ENCODE data around the gene ARL5C.
"Not testable (repeated sequence)": the region's sequence is repeated elsewhere in the genome, so short reads cannot be mapped to it uniquely, and the experiment has no call there.

ARL5C gene

DNA sequence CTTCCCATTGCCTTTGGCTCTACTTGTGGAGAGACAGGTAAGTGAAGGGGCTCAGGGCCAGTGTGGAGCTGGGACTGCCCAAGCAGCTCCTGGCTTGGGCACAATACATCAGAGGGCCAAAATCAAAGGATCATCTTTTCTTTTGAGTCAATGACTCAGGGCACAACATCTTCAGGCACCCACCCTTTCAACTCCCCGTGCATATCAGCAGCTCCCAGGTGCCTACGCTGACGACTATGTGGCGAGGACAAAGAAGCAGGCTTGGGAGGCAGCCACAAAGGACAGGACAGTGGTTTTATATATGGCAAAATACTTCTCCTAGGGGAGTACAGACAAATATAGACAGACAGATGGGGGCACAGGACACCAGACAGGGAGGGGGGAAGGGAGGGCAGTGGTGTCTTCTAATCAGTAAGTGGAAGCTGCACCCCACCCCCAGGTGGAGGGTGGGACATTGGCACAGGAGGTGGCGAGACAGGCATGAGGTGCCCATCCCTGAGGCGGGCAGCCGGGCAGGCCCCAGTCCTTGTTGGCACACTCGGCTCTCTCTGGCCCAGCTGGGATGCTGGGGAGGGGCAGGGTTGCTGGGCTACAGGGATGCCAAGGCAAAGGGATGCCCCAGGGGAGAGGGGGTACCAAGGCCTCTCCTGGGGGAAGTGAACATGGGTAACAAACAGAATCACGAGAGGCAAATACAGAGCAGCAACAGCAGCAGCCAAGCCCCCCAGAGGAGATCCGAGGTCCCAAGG, 7.7 kb upstream of the ARL5C start:
- no peak overlapping the region for H3K4me3 ChIP-seq (ENCODE audit: low read depth in 1 of 2, low read length in 2 of 2)
- no peak overlapping the region for H3K9ac ChIP-seq (ENCODE audit: low read length)
- no peak overlapping the region for H3K27ac ChIP-seq (ENCODE audit: low read depth, low read length)
- peaks cover 4% of the 10 kb centered on the region for H3K36me3 ChIP-seq (ENCODE audit: insufficient read depth, low read length)
- no peaks in the 10 kb centered on the region for H3K9me3 ChIP-seq (ENCODE audit: low read length)
- no peaks in the 10 kb centered on the region for H3K27me3 ChIP-seq (ENCODE audit: control insufficient read depth in 1 of 2, insufficient read depth in 2 of 2, low read length in 2 of 2)
- no peaks in the 10 kb centered on the region for H3K4me1 ChIP-seq (ENCODE audit: insufficient read depth, low read length)

GRCh38 chr17:39173080-39173479, 7.1 kb upstream of the ARL5C start:
- no peak overlapping the region for H3K27ac ChIP-seq (ENCODE audit: low read depth, low read length)
- no peak overlapping the region for H3K9ac ChIP-seq (ENCODE audit: low read length)
- no peaks in the 10 kb centered on the region for H3K4me1 ChIP-seq (ENCODE audit: insufficient read depth, low read length)
- H3K4me3 ChIP-seq (ENCODE audit: low read depth in 1 of 2, low read length in 2 of 2): no peak overlapping the region
- H3K9me3 ChIP-seq (ENCODE audit: low read length): no peaks in the 10 kb centered on the region
- no peaks in the 10 kb centered on the region for H3K27me3 ChIP-seq (ENCODE audit: control insufficient read depth in 1 of 2, insufficient read depth in 2 of 2, low read length in 2 of 2)
- peaks cover 4% of the 10 kb centered on the region for H3K36me3 ChIP-seq (ENCODE audit: insufficient read depth, low read length)

DNA sequence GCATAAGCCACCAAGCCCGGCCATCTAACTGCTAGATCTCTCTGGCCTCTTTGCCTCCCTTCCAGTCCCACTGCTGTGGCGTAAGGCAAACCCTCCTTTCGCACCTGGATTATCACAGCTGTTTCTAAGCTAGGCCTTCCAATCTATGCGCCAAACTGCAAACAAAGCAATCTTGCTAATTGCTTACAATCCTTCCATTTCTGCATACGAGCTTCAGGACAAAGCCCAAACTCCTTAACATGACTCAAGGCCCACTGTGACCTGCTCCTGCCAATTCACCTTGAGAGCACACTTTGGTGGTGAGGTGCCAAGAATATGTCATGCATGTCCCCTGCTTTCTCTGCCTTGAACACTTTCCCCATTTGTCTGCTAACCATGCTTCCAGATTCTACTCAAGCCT, 6.0 kb upstream of the ARL5C start:
- no peak overlapping the region for H3K4me3 ChIP-seq (ENCODE audit: low read depth in 1 of 2, low read length in 2 of 2)
- H3K9me3 ChIP-seq (ENCODE audit: low read length): no peaks in the 10 kb centered on the region
- H3K27me3 ChIP-seq (ENCODE audit: control insufficient read depth in 1 of 2, insufficient read depth in 2 of 2, low read length in 2 of 2): no peaks in the 10 kb centered on the region
- H3K9ac ChIP-seq (ENCODE audit: low read length): no peak overlapping the region
- peaks cover 3% of the 10 kb centered on the region for H3K4me1 ChIP-seq (ENCODE audit: insufficient read depth, low read length)
- no peak overlapping the region for H3K27ac ChIP-seq (ENCODE audit: low read depth, low read length)
- H3K36me3 ChIP-seq (ENCODE audit: insufficient read depth, low read length): peaks cover 4% of the 10 kb centered on the region

DNA sequence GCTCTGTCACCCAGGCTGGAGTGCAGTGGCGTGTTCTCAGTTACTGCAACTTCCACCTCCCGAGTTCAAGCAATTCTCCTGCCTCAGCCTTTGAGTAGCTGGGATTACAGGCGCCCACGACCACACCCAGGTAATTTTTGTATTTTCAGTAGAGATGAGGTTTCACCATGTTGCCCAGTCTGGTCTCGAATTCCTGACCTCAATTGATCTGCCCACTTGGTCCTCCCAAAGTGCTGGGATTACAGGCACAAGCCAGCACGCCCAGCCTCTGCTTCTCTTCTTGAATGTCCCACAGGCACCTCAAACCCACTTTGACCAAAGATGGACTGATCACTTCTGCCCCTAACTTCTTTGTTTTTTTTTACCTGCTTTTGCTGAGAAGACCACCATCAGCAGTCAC, 4.6 kb upstream of the ARL5C start:
- Histone ChIP-seq H3K9ac (ENCODE audit: low read length) (no peak overlapping the region), H3K27me3 (ENCODE audit: control insufficient read depth in 1 of 2, insufficient read depth in 2 of 2, low read length in 2 of 2) (no peaks in the 10 kb centered on the region), H3K4me3 (ENCODE audit: low read depth in 1 of 2, low read length in 2 of 2) (no peak overlapping the region), H3K36me3 (ENCODE audit: insufficient read depth, low read length) (no peaks in the 10 kb centered on the region), H3K27ac (ENCODE audit: low read depth, low read length) (no peak overlapping the region), H3K9me3 (ENCODE audit: low read length) (no peaks in the 10 kb centered on the region), H3K4me1 (ENCODE audit: insufficient read depth, low read length) (peaks cover 5% of the 10 kb centered on the region)

GRCh38 chr17:39170109-39170508, 4.1 kb upstream of the ARL5C start:
- H3K9me3 ChIP-seq (ENCODE audit: low read length): no peaks in the 10 kb centered on the region
- no peaks in the 10 kb centered on the region for H3K36me3 ChIP-seq (ENCODE audit: insufficient read depth, low read length)
- no peak overlapping the region for H3K9ac ChIP-seq (ENCODE audit: low read length)
- H3K27ac ChIP-seq (ENCODE audit: low read depth, low read length): no peak overlapping the region
- peaks cover 5% of the 10 kb centered on the region for H3K4me1 ChIP-seq (ENCODE audit: insufficient read depth, low read length)
- no peaks in the 10 kb centered on the region for H3K27me3 ChIP-seq (ENCODE audit: control insufficient read depth in 1 of 2, insufficient read depth in 2 of 2, low read length in 2 of 2)
- no peak overlapping the region for H3K4me3 ChIP-seq (ENCODE audit: low read depth in 1 of 2, low read length in 2 of 2)

DNA sequence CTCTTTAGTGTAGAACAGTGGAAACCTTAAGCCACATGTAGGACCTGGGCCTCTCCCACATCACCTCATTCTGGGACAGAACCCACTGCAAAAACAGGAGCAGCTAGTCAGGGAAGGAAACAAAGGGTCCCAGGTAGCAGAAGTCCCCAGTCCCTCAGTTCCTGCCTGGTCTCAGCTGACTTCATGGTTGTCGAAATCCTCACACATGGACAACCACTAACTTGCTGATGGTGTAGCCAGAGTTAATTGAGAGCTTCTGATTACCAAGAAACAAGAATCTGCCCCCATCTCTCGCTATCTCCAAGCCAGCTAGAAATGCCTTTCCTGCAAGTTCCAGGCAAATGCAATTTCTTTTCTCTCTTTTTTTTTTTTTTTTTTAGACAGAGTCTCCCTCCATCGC, 3.6 kb upstream of the ARL5C start:
- Histone ChIP-seq H3K36me3 (ENCODE audit: insufficient read depth, low read length) (no peaks in the 10 kb centered on the region), H3K4me1 (ENCODE audit: insufficient read depth, low read length) (peaks cover 5% of the 10 kb centered on the region), H3K9ac (ENCODE audit: low read length) (no peak overlapping the region), H3K27me3 (ENCODE audit: control insufficient read depth in 1 of 2, insufficient read depth in 2 of 2, low read length in 2 of 2) (no peaks in the 10 kb centered on the region), H3K27ac (ENCODE audit: low read depth, low read length) (no peak overlapping the region), H3K4me3 (ENCODE audit: low read depth in 1 of 2, low read length in 2 of 2) (no peak overlapping the region), H3K9me3 (ENCODE audit: low read length) (no peaks in the 10 kb centered on the region)

DNA sequence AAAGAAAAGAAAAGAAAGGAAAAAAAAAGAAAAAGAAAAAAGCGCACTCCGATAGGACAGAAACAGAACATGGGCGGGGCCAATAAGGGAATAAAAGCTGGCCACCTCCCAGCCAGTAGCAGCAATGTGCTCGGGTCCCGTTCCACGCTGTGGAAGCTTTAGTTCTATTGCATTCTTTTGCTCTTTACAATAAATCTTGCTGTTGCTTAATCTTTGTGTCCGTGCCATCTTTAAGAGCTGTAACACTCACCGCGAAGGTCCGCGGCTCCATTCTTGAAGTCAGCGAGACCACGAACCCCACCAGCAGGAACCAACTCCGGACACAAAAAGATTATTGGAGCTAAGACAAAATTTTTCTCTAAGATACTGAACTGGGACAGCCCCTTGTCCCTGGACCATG, 3.1 kb upstream of the ARL5C start:
- Histone ChIP-seq H3K9me3 (ENCODE audit: low read length) (no peaks in the 10 kb centered on the region), H3K9ac (ENCODE audit: low read length) (no peak overlapping the region), H3K27me3 (ENCODE audit: control insufficient read depth in 1 of 2, insufficient read depth in 2 of 2, low read length in 2 of 2) (no peaks in the 10 kb centered on the region), H3K36me3 (ENCODE audit: insufficient read depth, low read length) (no peaks in the 10 kb centered on the region), H3K4me3 (ENCODE audit: low read depth in 1 of 2, low read length in 2 of 2) (no peak overlapping the region), H3K27ac (ENCODE audit: low read depth, low read length) (no peak overlapping the region), H3K4me1 (ENCODE audit: insufficient read depth, low read length) (peaks cover 5% of the 10 kb centered on the region)

- not testable (repeated sequence) for H3K9ac ChIP-seq (ENCODE audit: low read length); H3K9me3 ChIP-seq (ENCODE audit: low read length); H3K36me3 ChIP-seq (ENCODE audit: insufficient read depth, low read length); H3K4me1 ChIP-seq (ENCODE audit: insufficient read depth, low read length); H3K4me3 ChIP-seq (ENCODE audit: low read depth in 1 of 2, low read length in 2 of 2); H3K27me3 ChIP-seq (ENCODE audit: control insufficient read depth in 1 of 2, insufficient read depth in 2 of 2, low read length in 2 of 2); H3K27ac ChIP-seq (ENCODE audit: low read depth, low read length)
Measured at GRCh38 chr17:39168503-39168902, 2.5 kb upstream of the ARL5C start.

DNA sequence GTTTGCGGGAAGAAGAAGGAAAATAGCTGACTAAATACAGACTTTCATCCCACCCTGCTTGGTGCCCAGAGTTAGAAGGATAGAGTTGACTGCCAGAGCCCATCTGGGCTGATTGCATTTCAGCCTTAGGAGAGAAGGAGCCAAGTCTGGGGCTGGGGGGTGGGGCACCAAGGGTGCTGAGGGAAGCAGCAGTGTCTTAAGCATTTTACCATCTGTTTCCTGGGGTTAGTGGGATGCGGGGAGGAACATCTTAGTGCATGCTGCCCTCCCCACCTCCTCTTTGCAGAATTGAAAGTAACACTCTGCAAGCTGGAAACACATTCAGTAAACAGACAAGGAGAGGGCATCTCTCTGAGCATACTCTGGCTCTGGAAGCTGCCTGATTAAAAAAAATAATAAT, 1.5 kb upstream of the ARL5C start:
- no peak overlapping the region for H3K4me3 ChIP-seq (ENCODE audit: low read depth in 1 of 2, low read length in 2 of 2)
- H3K4me1 ChIP-seq (ENCODE audit: insufficient read depth, low read length): peaks cover 5% of the 10 kb centered on the region
- H3K9ac ChIP-seq (ENCODE audit: low read length): no peak overlapping the region

GRCh38 chr17:39166437-39167335, 725 bp upstream of the ARL5C start:
- Histone ChIP-seq H3K4me3 (ENCODE audit: low read depth in 1 of 2, low read length in 2 of 2) (no peak overlapping the region), H3K9ac (ENCODE audit: low read length) (no peak overlapping the region), H3K4me1 (ENCODE audit: insufficient read depth, low read length) (peaks cover 5% of the 10 kb centered on the region), H3K9me3 (ENCODE audit: low read length) (no peaks in the 10 kb centered on the region), H3K27me3 (ENCODE audit: control insufficient read depth in 1 of 2, insufficient read depth in 2 of 2, low read length in 2 of 2) (no peaks in the 10 kb centered on the region), H3K27ac (ENCODE audit: low read depth, low read length) (no peak overlapping the region), H3K36me3 (ENCODE audit: insufficient read depth, low read length) (no peaks in the 10 kb centered on the region)

More for the DNA sequence above, 1.5 kb upstream of the ARL5C start:
- Histone ChIP-seq H3K9me3 (ENCODE audit: low read length) (no peaks in the 10 kb centered on the region), H3K27me3 (ENCODE audit: control insufficient read depth in 1 of 2, insufficient read depth in 2 of 2, low read length in 2 of 2) (no peaks in the 10 kb centered on the region), H3K36me3 (ENCODE audit: insufficient read depth, low read length) (no peaks in the 10 kb centered on the region), H3K27ac (ENCODE audit: low read depth, low read length) (no peak overlapping the region)

DNA sequence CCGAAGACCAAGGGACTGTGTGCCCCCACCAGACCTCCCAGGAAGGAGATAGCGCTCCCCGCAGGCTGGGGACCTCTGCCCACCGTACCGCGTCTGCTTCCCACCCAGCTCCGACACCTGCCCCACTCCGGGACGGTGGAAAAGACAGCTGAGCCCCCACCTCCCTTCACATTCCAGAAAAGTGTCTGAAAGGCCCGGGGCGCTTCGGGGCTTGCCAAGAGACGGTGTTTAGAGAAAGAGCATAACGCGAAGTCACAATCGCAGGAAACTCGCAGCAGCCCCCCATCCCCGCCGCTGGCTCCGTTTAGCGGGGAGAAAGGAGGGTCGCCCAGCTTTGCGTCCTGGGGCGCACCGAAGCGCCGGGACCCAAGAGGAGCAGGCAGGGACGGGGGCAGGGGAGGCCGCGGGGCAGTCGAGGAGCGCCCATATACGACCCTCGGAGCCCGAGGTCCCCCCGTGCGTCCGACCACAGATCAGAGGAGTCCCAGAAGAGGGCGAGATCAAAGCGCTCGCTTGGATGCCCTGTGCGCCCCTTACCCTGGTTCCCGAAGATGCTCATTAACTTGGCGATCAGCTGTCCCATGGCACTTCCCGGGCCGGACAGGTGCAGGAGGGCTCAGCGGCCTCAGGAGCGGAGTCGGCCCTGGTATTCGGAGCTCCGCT, 652 bp downstream of the ARL5C start:
- H3K4me3 ChIP-seq (ENCODE audit: low read depth in 1 of 2, low read length in 2 of 2): peak overlapping the region; percentile 9 to 94
- no peaks in the 10 kb centered on the region for H3K36me3 ChIP-seq (ENCODE audit: insufficient read depth, low read length)
- peak overlapping the region; percentile 87 for H3K9ac ChIP-seq (ENCODE audit: low read length)
- peaks cover 5% of the 10 kb centered on the region for H3K4me1 ChIP-seq (ENCODE audit: insufficient read depth, low read length)
- H3K27ac ChIP-seq (ENCODE audit: low read depth, low read length): peak overlapping the region; percentile 41
- H3K9me3 ChIP-seq (ENCODE audit: low read length): no peaks in the 10 kb centered on the region
- H3K27me3 ChIP-seq (ENCODE audit: control insufficient read depth in 1 of 2, insufficient read depth in 2 of 2, low read length in 2 of 2): no peaks in the 10 kb centered on the region

Measured in muscle layer of colon (tissue), 2 donors.